Chondrocyte (in vitro differentiated cells): ENCODE results near the gene PAM. TPM values are rescaled to one million over a fixed set of nuclear protein-coding genes. Genes with fewer than 3 reads are reported as not detected.

Experiments used
- DNase-seq: peaks from one replicate; pipeline ENCODE4 v3.0.0; 2021; ENCODE audit warnings: mixed read lengths, low spot score
- H3K27ac Mint-ChIP-seq: one replicate; pipeline ENCODE4 v1.8.0; 2021; ENCODE audit warnings: mild to moderate bottlenecking, moderate library complexity, mixed read lengths; ENCODE audit not compliant: unreplicated experiment
- H3K27me3 Mint-ChIP-seq: 2 replicates; pipeline ENCODE4 v1.8.0; 2021; ENCODE audit warnings: low read depth, mixed read lengths
- H3K36me3 Mint-ChIP-seq: 2 replicates; pipeline ENCODE4 v1.8.0; 2021; ENCODE audit warnings: low read depth, mixed read lengths
- H3K4me1 Mint-ChIP-seq: 2 replicates; pipeline ENCODE4 v1.8.0; 2021; ENCODE audit warnings: low read depth, mild to moderate bottlenecking, mixed read lengths
- H3K4me3 Mint-ChIP-seq: one replicate; pipeline ENCODE4 v1.8.0; 2021; ENCODE audit warnings: mild to moderate bottlenecking, moderate library complexity, mixed read lengths; ENCODE audit not compliant: unreplicated experiment
- H3K9me3 Mint-ChIP-seq: 2 replicates; pipeline ENCODE4 v1.8.0; 2021; ENCODE audit warnings: low read depth, mixed read lengths
- total RNA-seq: library from RNA; stranded (reverse); gene quantifications from 3 replicates; pipeline ENCODE4 v1.2.1, GENCODE V29; 2021
- TF ChIP-seq, protein P1 (sequence below): fragments of 200-600 bp; sonication (generic); IDR thresholded peaks from 2 replicates; pipeline ENCODE4 v1.5.0; 2021; ENCODE audit warnings: antibody characterized with exemption, mild to moderate bottlenecking, moderate library complexity

PAM gene
- total RNA-seq, 1 donor from 2014 or later = 293 TPM

GRCh38 chr5:102788788-102789187 lies 33.7 kb downstream of the PAM start:
- Mint-ChIP-seq H3K4me1 (peaks cover 9% of the 10 kb centered on the region), H3K36me3 (peaks cover 1% of the 10 kb centered on the region), H3K9me3 (no peaks in the 10 kb centered on the region), H3K27ac (no peak overlapping the region), H3K27me3 (no peaks in the 10 kb centered on the region), H3K4me3 (no peak overlapping the region)
- TF ChIP-seq, protein P1, sequence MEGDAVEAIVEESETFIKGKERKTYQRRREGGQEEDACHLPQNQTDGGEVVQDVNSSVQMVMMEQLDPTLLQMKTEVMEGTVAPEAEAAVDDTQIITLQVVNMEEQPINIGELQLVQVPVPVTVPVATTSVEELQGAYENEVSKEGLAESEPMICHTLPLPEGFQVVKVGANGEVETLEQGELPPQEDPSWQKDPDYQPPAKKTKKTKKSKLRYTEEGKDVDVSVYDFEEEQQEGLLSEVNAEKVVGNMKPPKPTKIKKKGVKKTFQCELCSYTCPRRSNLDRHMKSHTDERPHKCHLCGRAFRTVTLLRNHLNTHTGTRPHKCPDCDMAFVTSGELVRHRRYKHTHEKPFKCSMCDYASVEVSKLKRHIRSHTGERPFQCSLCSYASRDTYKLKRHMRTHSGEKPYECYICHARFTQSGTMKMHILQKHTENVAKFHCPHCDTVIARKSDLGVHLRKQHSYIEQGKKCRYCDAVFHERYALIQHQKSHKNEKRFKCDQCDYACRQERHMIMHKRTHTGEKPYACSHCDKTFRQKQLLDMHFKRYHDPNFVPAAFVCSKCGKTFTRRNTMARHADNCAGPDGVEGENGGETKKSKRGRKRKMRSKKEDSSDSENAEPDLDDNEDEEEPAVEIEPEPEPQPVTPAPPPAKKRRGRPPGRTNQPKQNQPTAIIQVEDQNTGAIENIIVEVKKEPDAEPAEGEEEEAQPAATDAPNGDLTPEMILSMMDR = no peak
- DNase-seq = no peak

DNA sequence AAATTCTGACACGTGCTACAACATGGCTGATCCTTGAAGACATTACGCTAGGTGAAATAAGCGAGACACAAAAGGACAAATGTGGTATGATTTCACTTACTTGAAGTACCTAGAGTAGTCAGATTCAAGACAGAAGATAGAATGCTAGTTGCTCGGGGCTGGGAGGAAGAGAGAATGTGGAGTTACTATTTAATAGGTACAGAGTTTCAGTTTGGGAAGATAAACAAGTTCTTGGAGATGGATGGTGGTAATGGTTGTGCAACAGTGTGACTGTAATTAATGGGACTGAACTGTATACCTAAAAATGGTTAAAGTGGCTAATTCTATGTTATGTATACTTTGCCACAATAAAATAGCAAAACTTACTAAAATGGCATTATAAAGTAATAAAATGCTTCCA lies 34.4 kb downstream of the PAM start:
- Mint-ChIP-seq H3K27ac (no peak overlapping the region), H3K4me1 (peaks cover 9% of the 10 kb centered on the region), H3K27me3 (no peaks in the 10 kb centered on the region), H3K4me3 (no peak overlapping the region), H3K36me3 (peaks cover 1% of the 10 kb centered on the region), H3K9me3 (no peaks in the 10 kb centered on the region)
- TF ChIP-seq, protein P1 = no peak
- DNase-seq = no peak

GRCh38 chr5:102790748-102791147 lies 35.6 kb downstream of the PAM start:
- peaks cover 14% of the 10 kb centered on the region for H3K4me1 Mint-ChIP-seq
- no peaks in the 10 kb centered on the region for H3K27me3 Mint-ChIP-seq
- TF ChIP-seq, protein P1 = no peak
- no peak overlapping the region for H3K27ac Mint-ChIP-seq
- DNase-seq = no peak
- no peaks in the 10 kb centered on the region for H3K36me3 Mint-ChIP-seq
- no peak overlapping the region for H3K4me3 Mint-ChIP-seq
- H3K9me3 Mint-ChIP-seq = no peaks in the 10 kb centered on the region

DNA sequence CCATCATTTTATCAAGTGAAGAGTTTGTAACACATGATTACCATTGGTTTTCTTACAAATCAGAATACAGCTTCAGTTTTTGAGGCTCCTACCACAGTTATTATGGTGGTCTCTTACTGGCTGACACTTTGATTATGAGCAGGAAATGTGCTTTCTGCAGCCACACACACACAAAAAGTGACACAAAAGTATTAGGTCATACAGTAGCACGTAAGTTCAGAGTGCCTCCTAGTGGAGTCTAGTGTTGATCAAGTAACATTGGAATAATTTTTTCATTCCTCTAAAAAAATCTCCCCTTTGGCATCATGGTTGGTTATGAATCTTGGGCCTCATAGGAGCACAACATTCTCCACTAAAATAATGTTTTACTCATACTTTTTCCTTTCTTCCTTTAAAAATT lies 37.6 kb downstream of the PAM start:
- Mint-ChIP-seq H3K27me3 (no peaks in the 10 kb centered on the region), H3K4me3 (no peak overlapping the region), H3K9me3 (no peaks in the 10 kb centered on the region), H3K36me3 (no peaks in the 10 kb centered on the region), H3K27ac (no peak overlapping the region), H3K4me1 (peaks cover 24% of the 10 kb centered on the region)
- TF ChIP-seq, protein P1 = peak; percentile 65
- DNase-seq = no peak

DNA sequence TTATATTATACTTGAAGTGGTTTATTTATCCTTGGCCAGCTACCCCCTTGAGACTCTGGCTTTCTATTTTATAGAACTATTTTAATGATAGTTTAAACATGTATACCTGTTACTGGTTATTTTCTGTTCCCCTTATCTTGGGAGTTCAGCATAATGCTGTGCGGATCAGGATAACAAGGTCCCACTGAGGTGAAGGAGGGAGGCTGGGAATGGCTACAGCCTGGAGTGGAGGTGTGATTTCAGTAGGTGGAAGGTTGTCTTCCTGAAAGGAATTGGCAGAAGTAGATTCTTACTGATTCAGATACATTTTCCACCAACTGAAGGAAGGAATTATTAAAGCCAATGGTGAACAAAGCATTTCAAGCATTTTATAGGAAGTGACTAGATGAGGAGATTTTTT lies 38.9 kb downstream of the PAM start:
- H3K4me3 Mint-ChIP-seq = no peak overlapping the region
- no peaks in the 10 kb centered on the region for H3K36me3 Mint-ChIP-seq
- no peaks in the 10 kb centered on the region for H3K27me3 Mint-ChIP-seq
- peaks cover 30% of the 10 kb centered on the region for H3K4me1 Mint-ChIP-seq
- no peak for DNase-seq
- no peaks in the 10 kb centered on the region for H3K9me3 Mint-ChIP-seq
- TF ChIP-seq, protein P1 = no peak
- H3K27ac Mint-ChIP-seq = no peak overlapping the region
